GM19438 (cell line): ENCODE data around the gene PLSCR4.
A peak's percentile ranks its signal among the peaks of the same experiment; 100 is the strongest.

Experiments
- ATAC-seq: cut with Tn5 transposase; IDR thresholded peaks from one replicate; pipeline ENCODE4 v1.9.1; 2021; ENCODE audit warnings: low read depth; ENCODE audit not compliant: unreplicated experiment

Gene PLSCR4

DNA sequence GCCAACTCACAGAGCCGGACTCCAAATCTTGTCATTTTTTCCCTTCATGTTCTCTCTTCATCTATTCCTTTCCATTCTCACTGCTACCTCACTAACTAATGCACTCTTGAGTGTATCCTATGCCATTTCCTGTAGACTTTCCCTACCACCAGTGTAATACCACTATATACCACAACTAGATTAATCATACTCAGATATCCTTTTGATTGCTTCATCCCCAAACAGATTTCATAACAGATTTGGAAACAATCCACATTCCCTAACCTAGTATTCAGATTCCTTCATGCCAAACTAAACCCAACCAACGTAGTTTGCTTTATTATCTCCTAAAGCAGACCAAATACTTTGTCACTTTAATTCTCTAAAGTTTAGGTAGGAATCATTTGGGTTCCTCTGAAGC lies 87.3 kb downstream of the PLSCR4 start:
- ATAC-seq: no peak

GRCh38 chr3:146162561-146162960 lies 88.3 kb downstream of the PLSCR4 start:
- no peak for ATAC-seq

DNA sequence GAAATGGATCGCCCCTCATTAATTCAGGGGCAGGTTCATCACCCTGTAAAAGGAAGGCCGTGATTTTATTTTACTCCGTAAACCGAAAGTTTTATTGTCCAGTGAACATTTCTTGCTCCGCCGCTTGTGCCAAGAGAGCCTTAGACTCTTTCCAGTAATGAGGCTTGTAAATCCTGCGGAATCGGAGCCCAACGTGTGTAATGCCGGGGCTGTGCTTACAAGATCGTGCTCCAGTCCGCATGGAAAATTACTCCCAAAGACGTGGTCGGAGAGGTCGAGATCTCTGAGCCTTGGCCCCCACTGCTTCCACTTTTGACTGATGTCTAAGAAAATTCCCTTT lies 89.3 kb downstream of the PLSCR4 start:
- no peak for ATAC-seq

DNA sequence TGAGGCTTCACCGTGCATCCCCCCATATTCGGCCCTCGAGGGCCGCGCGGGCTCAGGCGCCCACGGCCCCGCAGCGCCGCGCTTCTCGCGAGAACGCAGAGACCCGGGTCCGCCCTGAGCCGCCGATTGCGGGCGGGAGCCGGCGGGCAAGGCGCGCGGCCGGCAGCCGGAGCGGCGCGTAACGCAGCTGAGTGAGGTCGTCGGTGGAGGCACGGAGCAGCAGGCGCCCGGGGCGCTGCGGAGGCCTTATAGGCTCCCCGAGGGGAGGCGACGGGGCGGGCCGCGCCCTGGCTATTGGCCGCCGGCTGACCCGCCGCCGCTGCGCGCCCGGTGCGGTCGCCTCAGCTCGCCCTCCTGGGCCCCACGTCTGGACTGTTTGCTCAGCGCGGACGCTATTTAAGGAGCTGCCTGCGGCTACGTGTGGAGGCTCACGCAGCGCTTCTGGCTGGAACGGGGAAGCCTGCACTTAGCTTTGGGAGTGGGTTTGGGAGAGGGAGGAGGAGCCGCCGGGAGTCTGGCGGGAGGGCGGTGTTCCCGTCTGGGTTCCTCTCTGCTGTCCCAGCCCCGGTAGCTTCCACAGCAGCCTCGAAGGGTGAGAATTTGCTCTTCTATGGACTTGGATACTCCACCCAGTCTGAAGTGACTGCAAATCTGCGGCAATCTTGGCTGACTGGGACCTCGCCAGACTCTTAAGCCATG lies 89.8 kb downstream of the PLSCR4 start, which contains the start of gene PLOD2:
TSS of gene PLOD2 (minus strand) at position 221 of the 699 bp plus-strand sequence. CDS start at position 26, 195 bp downstream.
- ATAC-seq: peak; percentile 70

GRCh38 chr3:146160321-146160963 lies 90.5 kb downstream of the PLSCR4 start:
- ATAC-seq: peak; percentile 34

DNA sequence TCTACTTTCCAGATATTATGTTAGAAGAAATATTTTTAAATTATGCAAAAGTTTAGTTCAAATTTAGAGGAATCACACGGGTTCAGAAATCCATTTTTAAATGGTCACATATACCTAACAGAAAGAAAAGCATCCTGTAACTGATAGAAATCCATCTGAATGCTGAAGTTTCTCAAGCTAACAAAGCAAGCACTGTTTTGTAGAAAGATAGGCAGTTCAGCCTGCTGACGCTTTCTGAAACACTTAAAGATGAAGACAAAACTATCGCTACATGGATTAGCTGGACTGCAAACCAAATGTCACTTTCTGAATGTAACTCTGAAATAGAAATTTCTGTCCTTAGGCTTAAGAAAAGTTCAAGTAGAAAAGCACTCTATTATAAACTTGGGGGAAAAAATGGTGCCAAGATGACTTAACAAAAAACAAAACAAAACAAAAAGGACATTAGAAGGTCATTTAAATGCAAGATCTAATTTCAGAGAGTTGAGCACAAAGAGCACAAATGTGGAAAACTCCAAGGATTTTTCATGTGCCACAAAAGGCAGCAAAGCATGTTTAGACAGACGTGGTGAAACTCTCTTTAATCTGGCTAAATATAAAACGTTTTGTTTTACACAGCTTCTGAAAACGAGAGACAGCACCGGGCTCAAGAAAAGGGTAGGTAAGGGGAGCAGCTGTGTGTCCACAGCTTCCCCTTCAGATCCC lies 91.1 kb downstream of the PLSCR4 start:
- no peak for ATAC-seq

GRCh38 chr3:146159037-146159436 lies 91.9 kb downstream of the PLSCR4 start:
- no peak for ATAC-seq

DNA sequence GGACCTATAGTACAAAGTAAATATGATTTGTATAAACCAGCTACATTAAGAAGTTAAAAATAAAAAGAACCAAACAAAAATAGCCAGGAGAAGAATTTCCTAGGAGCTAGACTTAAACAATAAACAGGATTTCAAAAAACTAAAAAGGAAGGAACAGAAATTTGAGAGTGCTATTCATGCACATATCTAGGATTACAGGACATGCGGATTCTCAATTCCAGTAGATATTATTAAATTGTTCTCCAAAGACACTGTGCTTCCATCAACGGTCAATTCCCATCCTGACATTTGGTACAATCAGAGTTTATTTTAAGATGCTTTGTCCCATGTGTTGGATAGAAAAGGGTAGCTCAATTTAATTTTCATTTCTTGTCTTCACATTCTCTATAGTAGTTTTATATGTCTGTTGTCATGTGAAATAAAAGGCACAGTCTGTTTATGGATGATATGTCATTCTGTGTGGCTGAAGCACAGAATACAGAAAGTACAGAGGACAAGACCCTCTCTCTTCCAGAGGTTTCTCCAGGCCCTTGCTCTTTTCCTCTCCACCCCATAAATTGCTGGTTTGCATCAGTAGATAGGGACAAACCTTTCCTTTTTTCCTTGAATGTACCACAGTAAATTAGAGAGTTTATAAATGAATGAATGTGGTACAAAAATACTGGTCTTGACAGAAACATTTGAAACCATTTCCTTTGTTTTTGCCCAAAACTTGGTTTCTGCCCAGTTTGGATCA lies 93.4 kb downstream of the PLSCR4 start:
- ATAC-seq: no peak

- no peak for ATAC-seq
These were observed 94.1 kb downstream of the PLSCR4 start for GRCh38 chr3:146156666-146157314.

DNA sequence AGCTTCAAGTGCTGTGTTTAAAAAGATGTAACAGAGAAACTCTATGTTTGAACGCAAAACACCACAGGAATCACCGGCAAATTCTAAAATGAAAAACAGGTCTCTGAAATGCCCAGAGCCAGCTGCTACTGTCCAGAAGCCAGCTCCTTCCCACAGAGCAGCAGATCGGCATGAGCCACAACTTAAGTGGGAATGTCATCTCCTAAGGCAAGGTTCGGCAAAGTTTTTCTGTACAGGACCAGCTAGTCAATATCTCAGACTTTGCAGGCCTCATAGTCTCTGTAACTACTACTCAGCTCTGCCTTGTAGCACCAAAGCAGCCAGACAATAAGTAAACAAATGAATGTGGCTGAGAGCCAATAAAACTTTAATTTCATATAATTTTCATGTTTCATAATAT lies 94.8 kb downstream of the PLSCR4 start:
- ATAC-seq: no peak

DNA sequence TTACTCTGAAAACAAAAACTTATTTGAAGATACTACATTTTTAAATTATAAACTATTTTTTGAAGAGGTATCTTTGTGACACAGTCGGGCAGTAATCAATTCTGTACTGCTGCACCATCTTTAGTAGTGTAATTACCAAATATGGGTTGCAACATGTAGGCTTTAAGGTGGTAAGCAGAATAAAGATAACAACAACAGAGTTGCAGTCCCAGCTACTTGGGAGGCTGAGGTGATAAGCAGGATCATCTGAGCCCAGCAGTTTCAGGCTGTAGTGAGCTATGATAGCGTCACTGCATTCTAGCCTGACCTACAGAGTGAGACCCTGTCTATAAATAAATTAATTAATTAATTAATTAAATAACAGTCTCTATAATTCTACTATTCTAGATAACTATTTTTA lies 95.9 kb downstream of the PLSCR4 start:
- ATAC-seq: no peak

GRCh38 chr3:146154316-146154715 lies 96.6 kb downstream of the PLSCR4 start:
- no peak for ATAC-seq

DNA sequence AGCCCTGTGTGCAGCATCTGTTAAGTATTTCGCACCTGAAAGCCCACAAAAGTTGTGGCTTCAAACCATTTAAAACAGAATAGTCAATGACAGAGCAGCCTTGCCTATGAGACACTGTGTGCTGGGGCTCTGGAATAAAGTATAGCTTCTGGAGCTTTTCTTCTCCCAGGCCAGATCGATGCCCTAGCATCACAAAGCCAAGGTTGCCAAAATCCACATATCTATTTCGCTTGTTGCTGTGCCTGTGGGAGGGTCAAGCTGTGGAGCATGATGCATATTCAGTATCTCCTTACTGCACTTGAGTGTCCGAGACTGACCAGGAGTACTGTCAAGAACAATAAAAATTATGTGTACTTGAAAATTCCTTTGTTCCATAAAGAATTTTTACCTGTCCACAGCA lies 97.5 kb downstream of the PLSCR4 start:
- ATAC-seq: no peak

DNA sequence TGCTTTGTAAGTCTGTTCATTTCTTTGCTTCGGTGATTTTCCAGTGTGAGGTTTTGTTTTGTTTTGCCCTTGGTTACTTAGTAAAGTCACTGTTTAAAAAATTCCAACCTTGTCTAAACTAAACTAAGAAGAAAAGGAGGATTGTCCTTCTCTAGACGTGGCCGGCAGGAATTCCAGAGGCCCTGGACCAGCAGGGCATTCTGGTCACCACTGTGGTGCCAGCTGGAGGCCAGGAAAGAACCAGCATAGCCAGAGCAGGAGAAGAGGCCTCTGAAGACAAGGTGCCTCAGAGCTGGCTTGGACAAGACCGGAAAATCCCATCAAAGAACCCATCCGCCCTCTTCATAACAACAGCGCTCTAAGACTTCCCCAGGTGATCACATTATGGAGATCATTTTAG lies 98.1 kb downstream of the PLSCR4 start:
- ATAC-seq: no peak

DNA sequence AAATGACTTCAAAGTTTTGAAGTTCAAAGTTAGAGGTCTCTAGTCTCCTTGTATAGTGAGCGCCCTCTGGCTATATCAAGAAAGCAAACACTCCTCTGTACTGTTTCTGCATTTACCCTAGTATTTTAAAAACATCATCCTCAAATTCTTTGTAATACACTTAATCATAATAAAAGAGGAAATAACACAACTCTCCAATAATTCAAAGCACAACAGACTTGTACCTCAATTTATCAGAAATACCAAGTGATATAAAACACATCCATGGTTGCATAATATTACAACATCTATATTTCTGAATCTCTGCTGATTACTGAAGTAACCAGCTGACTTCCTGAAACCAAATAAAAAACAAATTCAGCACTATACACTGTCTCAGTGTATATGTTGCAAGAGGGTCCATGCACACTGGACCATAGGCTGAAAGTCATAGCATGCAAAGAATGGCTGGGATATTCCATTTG lies 102.4 kb downstream of the PLSCR4 start:
- no peak for ATAC-seq

DNA sequence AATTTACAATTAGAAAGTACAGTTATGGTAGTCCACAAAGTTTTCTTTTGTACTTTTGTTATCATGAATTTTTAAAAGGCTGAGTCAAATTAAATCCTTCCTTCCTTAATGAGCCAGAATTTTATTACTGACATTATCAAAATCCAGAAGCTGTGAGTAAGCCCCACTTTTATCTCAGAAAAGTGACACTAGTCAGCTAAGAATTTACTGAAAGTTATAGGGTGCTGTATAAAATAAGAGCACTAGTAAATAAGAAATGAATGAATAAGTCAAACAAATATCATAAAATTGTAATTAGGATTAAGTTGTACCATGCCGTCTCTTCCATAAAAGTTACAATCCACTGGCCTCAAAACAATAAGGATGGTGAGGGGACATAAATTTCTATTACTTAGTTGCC lies 105.3 kb downstream of the PLSCR4 start:
- no peak for ATAC-seq

- ATAC-seq: no peak
These were observed 108.1 kb downstream of the PLSCR4 start for GRCh38 chr3:146142757-146143156.
